CD4-positive, CD25-positive, alpha-beta regulatory T cell (primary cell): Measurements from ENCODE around the gene IFNL4. TPM values are rescaled to one million over a fixed set of nuclear protein-coding genes. Genes with fewer than 3 reads are reported as not detected.
"Not testable (repeated sequence)": the region's sequence is repeated elsewhere in the genome, so short reads cannot be mapped to it uniquely, and the experiment has no call there.

ENCODE experiments used
- ATAC-seq, 2 donors: fragments of 150-1000 bp; cut with Tn5 transposase; one replicate each; pipeline ENCODE4 v1.10.0; 2021; ENCODE audit warnings: low read depth in 2 of 2, moderate number of reproducible peaks in 2 of 2, moderate library complexity in 1 of 2
- DNase-seq, 3 donors: peaks; one replicate each; pipeline versions ENCODE4 v3.0.0 to v3.0.0-alpha.2; 2012 to 2022; ENCODE audit warnings: mixed read lengths in 1 of 3
- H3K27ac ChIP-seq: one replicate; pipeline ENCODE4 v1.7.0; 2013; ENCODE audit warnings: mild to moderate bottlenecking, low read length; ENCODE audit not compliant: insufficient read depth, poor library complexity, severe bottlenecking
- H3K27me3 ChIP-seq: one replicate; pipeline ENCODE4 v1.7.0; 2013; ENCODE audit warnings: low read length; ENCODE audit not compliant: control insufficient read depth, insufficient read depth
- H3K36me3 ChIP-seq: one replicate; pipeline ENCODE4 v1.7.0; 2013; ENCODE audit warnings: mild to moderate bottlenecking, low read length, moderate library complexity; ENCODE audit not compliant: control insufficient read depth, insufficient read depth
- H3K4me1 ChIP-seq: 2 replicates; pipeline ENCODE4 v1.7.0; 2013; ENCODE audit warnings: mild to moderate bottlenecking, low read length; ENCODE audit not compliant: insufficient read depth, control insufficient read depth, poor library complexity, severe bottlenecking
- H3K4me3 ChIP-seq: one replicate; pipeline ENCODE4 v1.7.0; 2013; ENCODE audit warnings: low read depth, mild to moderate bottlenecking, low read length, moderate library complexity
- H3K9me3 ChIP-seq, 2 experiments: 1 replicate in 1 of 2; 2 replicates in 1 of 2; pipeline ENCODE4 v1.7.0; 2013; ENCODE audit warnings: low read length in 2 of 2, mild to moderate bottlenecking in 1 of 2, moderate library complexity in 1 of 2; ENCODE audit not compliant: control insufficient read depth in 2 of 2
- H3K27ac Mint-ChIP-seq, 3 donors: one replicate each; pipeline ENCODE4 v1.8.0; 2020 to 2022; ENCODE audit warnings: mild to moderate bottlenecking in 3 of 3, mixed read lengths in 3 of 3, moderate library complexity in 2 of 3
- H3K27me3 Mint-ChIP-seq: one replicate; pipeline ENCODE4 v1.8.0; 2022; ENCODE audit warnings: mild to moderate bottlenecking, mixed read lengths
- H3K36me3 Mint-ChIP-seq: one replicate; pipeline ENCODE4 v1.8.0; 2020; ENCODE audit warnings: mixed read lengths
- H3K4me1 Mint-ChIP-seq, 4 donors: one replicate each; pipeline ENCODE4 v1.8.0; 2020 to 2022; ENCODE audit warnings: mixed read lengths in 4 of 4, mild to moderate bottlenecking in 1 of 4
- H3K4me3 Mint-ChIP-seq, 4 donors: one replicate each; pipeline ENCODE4 v1.8.0; 2020 to 2022; ENCODE audit warnings: mild to moderate bottlenecking in 4 of 4, mixed read lengths in 4 of 4, moderate library complexity in 3 of 4
- H3K9me3 Mint-ChIP-seq, 7 donors: one replicate each; pipeline ENCODE4 v1.8.0; 2020 to 2022; ENCODE audit warnings: mixed read lengths in 7 of 7, mild to moderate bottlenecking in 3 of 7, moderate library complexity in 2 of 7
- polyA plus RNA-seq, 4 donors: library from polyadenylated mRNA; unstranded; fragments of 300-500 nt; fragmentation: Illumina TruSeq; gene quantifications; one replicate each; pipeline ENCODE4 v1.2.3, GENCODE V29; 2021
- total RNA-seq: library from RNA; stranded (reverse); gene quantifications from one replicate; pipeline ENCODE4 v1.2.3, GENCODE V29; 2022

Gene IFNL4
- total and polyA plus RNA-seq, 5 donors from 2014 or later, result not detected

DNA sequence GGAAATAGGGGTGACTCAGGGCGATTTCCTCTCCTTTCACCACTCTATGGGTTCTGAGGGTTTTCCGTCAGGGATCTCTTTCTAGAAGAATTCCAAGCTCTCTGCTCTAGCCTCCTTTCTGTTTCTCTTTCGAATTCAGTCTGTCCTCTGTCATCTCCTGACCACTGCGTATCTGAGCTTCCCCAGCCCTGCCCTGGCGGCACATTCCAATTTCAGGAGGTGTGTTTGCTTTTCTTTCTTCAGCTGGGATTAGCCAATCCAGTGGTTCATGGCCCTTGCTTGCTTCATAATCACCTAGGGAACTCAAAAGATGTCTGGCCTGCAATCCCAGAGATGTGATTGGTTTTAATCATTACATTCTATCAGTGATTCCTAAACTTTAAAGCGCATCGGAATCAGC lies 28.9 kb upstream of the IFNL4 start:
- H3K4me3 Mint-ChIP-seq, result no peak overlapping the region
- Histone ChIP-seq H3K4me3 (no peak overlapping the region), H3K9me3 (peaks cover 0 to 5% of the 10 kb centered on the region in 2 experiments), H3K27ac (no peak overlapping the region), H3K36me3 (no peaks in the 10 kb centered on the region), H3K27me3 (peaks cover 2% of the 10 kb centered on the region), H3K4me1 (no peaks in the 10 kb centered on the region)
- H3K27me3 Mint-ChIP-seq, result peaks cover 4% of the 10 kb centered on the region
- H3K9me3 Mint-ChIP-seq, result peaks cover 0 to 7% (median 0%) of the 10 kb centered on the region in 7 donors
- H3K27ac Mint-ChIP-seq, result no peak overlapping the region
- H3K36me3 Mint-ChIP-seq, result peaks cover 4% of the 10 kb centered on the region
- ATAC-seq (no peak), DNase-seq (no peak)
- no peaks in the 10 kb centered on the region for H3K4me1 Mint-ChIP-seq

DNA sequence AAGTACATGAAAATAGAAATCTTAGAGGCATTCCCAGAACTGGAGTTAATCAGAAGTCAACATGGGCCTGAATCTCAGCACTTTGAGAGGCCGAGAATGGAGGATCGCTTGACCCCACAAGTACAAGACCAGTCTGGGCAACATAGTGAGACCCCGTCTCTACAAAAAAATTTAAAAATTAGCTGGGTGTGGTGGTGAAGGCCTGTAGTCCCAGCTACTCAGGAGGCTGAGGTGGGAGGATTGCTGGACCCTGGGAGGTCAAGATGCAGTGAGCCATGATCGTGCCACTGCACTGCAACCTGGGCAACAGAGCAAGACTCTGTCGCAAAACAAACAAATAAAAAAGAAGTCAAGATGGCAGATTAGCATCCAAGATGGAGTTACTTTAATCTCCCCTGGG lies 28.1 kb upstream of the IFNL4 start:
- Mint-ChIP-seq H3K9me3 (peaks cover 0 to 1% (median 0%) of the 10 kb centered on the region in 7 donors), H3K36me3 (peaks cover 4% of the 10 kb centered on the region), H3K27ac (no peak overlapping the region), H3K4me3 (no peak overlapping the region), H3K4me1 (no peaks in the 10 kb centered on the region), H3K27me3 (no peaks in the 10 kb centered on the region)
- DNase-seq (no peak), ATAC-seq (no peak)
- Histone ChIP-seq H3K27me3 (peaks cover 2% of the 10 kb centered on the region), H3K4me1 (no peaks in the 10 kb centered on the region), H3K27ac (no peak overlapping the region), H3K9me3 (peaks cover 0 to under 1% of the 10 kb centered on the region in 2 experiments), H3K4me3 (no peak overlapping the region), H3K36me3 (no peaks in the 10 kb centered on the region)

DNA sequence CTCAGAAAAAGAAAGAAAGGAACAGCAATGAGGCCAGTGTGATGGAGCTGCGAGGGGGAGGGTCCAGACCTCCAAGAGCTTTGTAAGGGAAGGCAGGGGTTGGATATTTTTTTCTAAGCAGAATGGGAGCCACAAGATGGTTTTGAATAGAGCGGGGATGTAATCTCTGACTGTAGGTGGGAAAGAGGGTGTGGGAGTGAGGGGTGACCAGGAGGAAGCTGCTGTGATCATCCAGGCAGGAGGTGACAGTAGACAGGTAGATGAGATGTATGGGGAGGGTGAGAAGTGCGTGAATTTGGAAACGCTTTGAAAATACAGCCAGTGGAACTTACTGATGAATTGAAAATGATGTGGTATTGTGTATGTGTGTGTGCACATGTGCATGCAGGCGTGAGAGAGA lies 26.9 kb upstream of the IFNL4 start:
- Histone ChIP-seq H3K36me3 (no peaks in the 10 kb centered on the region), H3K9me3 (no peaks in the 10 kb centered on the region), H3K27me3 (no peaks in the 10 kb centered on the region), H3K4me1 (no peaks in the 10 kb centered on the region), H3K4me3 (no peak overlapping the region), H3K27ac (no peak overlapping the region)
- ATAC-seq (no peak), DNase-seq (no peak)
- H3K27me3 Mint-ChIP-seq, result peaks cover under 1% of the 10 kb centered on the region
- no peak overlapping the region for H3K4me3 Mint-ChIP-seq
- H3K9me3 Mint-ChIP-seq, result no peaks in the 10 kb centered on the region
- peak overlapping the region in 1 of 3 donors; percentile 0 for H3K27ac Mint-ChIP-seq
- no peaks in the 10 kb centered on the region for H3K4me1 Mint-ChIP-seq
- peaks cover 4% of the 10 kb centered on the region for H3K36me3 Mint-ChIP-seq

DNA sequence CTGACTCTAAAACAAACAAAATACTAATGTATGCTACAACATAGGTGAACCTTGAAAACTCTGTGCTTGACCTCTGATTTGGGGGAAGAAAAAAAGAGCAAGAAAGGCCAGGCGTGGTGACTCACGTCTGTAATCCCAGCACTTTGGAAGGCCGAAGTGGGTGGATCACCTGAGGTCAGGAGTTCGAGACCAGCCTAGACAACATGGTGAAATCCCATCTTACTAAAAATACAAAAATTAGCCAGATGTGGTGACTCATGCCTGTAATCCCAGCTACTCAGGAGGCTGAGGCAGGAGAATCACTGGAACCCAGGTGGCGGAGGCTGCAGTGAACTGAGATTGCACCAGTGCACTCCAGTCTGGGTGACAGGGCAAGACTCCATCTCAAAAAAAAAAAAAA lies 25.2 kb upstream of the IFNL4 start:
- H3K4me1 ChIP-seq, H3K9me3 ChIP-seq, H3K36me3 ChIP-seq, ATAC-seq, H3K27me3 ChIP-seq, H3K4me3 Mint-ChIP-seq, H3K27ac Mint-ChIP-seq, H3K4me1 Mint-ChIP-seq, H3K27ac ChIP-seq, H3K36me3 Mint-ChIP-seq, H3K4me3 ChIP-seq, H3K27me3 Mint-ChIP-seq, DNase-seq, H3K9me3 Mint-ChIP-seq: not testable (repeated sequence)

DNA sequence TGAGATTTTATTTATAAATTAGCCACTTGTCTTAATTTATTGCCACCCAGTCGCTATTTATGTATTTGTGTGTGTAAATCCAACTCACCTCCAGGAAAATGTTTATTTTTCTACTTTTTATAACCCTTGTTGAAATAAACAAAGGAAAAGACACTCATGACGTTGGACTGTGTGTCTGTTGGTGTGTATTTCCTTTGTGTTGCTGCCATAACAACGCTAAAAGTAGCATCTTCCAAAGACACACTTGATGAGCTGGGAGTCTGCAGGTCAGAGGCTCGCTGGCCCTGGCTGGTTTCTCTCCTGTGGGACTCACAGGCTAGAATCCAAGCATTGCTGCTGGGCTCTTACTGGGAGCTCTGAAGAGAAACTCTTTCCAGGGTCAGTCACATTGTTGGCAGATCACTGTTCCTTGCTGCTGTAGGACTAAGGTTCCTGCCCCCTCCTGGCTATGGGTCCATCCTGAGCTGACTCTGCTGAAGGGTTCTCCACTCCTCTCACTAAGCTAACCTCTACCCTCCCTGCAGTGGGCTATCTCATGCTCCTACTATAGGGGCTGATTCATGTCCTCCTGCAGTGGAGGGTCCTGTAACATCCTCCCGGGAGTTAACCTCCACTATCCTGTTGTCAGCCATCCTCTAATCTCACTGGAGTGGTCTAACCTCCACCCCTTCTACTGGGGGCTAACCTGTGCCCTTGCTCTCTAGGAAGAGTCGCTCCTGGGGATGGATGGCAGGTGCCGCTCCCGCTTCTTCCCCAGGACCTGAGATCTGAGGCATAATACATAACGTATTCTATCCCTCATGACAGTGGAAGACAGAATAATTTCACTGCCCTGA lies 21.6 kb upstream of the IFNL4 start:
- DNase-seq (no peak), ATAC-seq (no peak)
- Mint-ChIP-seq H3K4me3 (peak overlapping the region in 1 of 4 donors; percentile 59), H3K27me3 (peaks cover 16% of the 10 kb centered on the region), H3K27ac (peak overlapping the region in 1 of 3 donors; percentile 29), H3K9me3 (no peaks in the 10 kb centered on the region), H3K36me3 (no peaks in the 10 kb centered on the region), H3K4me1 (no peaks in the 10 kb centered on the region)
- Histone ChIP-seq H3K9me3 (no peaks in the 10 kb centered on the region), H3K4me3 (no peak overlapping the region), H3K27ac (no peak overlapping the region), H3K4me1 (no peaks in the 10 kb centered on the region), H3K27me3 (no peaks in the 10 kb centered on the region), H3K36me3 (no peaks in the 10 kb centered on the region)

DNA sequence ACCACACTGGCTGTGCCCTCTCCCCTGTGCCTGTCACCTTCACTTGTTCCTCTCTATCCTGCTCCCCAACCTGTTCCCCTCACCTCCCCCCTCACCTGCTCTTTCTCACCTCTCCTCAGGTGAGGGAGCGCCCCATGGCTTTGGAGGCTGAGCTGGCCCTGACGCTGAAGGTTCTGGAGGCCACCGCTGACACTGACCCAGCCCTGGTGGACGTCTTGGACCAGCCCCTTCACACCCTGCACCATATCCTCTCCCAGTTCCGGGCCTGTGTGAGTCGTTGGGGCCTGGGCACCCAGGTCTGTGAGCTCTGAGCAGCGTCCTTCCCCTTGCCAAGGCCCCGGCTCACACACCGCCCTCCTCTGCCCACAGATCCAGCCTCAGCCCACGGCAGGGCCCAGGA lies 20.7 kb upstream of the IFNL4 start:
- not testable (repeated sequence) for H3K4me3 ChIP-seq, DNase-seq, H3K4me1 Mint-ChIP-seq, H3K27ac Mint-ChIP-seq, H3K27me3 ChIP-seq, ATAC-seq, H3K9me3 ChIP-seq, H3K4me1 ChIP-seq, H3K4me3 Mint-ChIP-seq, H3K9me3 Mint-ChIP-seq, H3K36me3 Mint-ChIP-seq, H3K36me3 ChIP-seq, H3K27ac ChIP-seq
- H3K27me3 Mint-ChIP-seq, result peaks cover 16% of the 10 kb centered on the region

DNA sequence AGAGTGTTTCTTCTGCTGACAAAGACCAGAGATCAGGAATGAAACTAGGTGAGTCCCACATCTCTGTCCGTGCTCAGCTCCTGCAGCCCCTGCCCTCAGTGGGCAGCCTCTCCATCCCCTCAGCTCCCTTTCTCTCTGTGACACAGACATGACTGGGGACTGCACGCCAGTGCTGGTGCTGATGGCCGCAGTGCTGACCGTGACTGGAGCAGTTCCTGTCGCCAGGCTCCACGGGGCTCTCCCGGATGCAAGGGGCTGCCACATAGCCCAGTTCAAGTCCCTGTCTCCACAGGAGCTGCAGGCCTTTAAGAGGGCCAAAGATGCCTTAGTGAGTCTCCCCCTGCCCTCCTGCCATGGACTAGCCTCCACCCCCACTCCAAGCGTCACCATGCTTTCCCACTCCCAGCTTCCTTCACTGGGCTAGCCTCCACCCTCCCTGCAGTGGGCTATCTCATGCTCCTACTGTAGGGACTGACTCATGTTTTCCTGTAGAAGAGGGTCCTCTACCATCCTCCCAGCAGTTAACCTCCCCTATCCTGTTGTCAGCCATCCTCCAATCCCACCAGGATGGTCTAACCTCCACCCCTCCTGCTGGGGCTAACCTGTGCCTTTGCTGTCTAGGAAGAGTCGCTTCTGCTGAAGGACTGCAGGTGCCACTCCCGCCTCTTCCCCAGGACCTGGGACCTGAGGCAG lies 20.0 kb upstream of the IFNL4 start:
- H3K27ac ChIP-seq, H3K27ac Mint-ChIP-seq, H3K4me3 ChIP-seq, H3K4me1 ChIP-seq, H3K4me1 Mint-ChIP-seq, H3K9me3 ChIP-seq, H3K36me3 ChIP-seq, H3K36me3 Mint-ChIP-seq, ATAC-seq, DNase-seq, H3K27me3 ChIP-seq, H3K9me3 Mint-ChIP-seq, H3K4me3 Mint-ChIP-seq: not testable (repeated sequence)
- peaks cover 18% of the 10 kb centered on the region for H3K27me3 Mint-ChIP-seq

DNA sequence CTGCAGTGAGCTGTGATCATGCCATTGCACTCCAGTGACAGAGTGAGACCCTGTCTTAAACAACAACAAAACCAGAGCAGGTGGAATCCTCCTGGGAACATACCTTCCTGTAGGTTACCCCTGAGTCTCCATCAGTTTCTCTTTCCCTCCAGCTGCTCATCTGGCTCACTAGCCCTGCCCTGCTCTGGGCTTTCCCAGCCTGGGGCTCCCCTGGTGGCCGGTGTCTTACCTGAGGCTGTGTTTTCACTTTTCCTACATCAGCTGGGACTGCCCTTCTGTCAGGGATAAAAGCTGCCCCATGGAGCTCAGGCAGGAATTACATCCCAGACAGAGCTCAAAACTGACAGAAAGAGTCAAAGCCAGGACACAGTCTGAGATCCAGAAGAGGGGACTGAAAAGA lies 19.4 kb upstream of the IFNL4 start, which contains the start of gene IFNL2:
Gene IFNL2, plus strand, starts transcription at position 312 of the 400 bp plus-strand sequence. CDS start 173 bp downstream, outside the sequence.
- not testable (repeated sequence) for H3K4me1 Mint-ChIP-seq, DNase-seq, H3K9me3 Mint-ChIP-seq, H3K4me3 Mint-ChIP-seq, H3K4me3 ChIP-seq, H3K27me3 ChIP-seq, H3K36me3 Mint-ChIP-seq, H3K9me3 ChIP-seq, H3K36me3 ChIP-seq, H3K27ac Mint-ChIP-seq, H3K27ac ChIP-seq, H3K4me1 ChIP-seq
- peak; percentile 41 to 46 for ATAC-seq
- H3K27me3 Mint-ChIP-seq, result peaks cover 24% of the 10 kb centered on the region
